SH-SY5Y (cell line): Measurements from ENCODE around the gene CADPS2.

Source experiments
- GATA2 ChIP-seq: IDR thresholded peaks from 2 replicates; pipeline ENCODE4 v1.6.1; 2011; ENCODE audit warnings: mild to moderate bottlenecking, low read depth, low read length
- GATA3 ChIP-seq: IDR thresholded peaks from 2 replicates; pipeline ENCODE4 v1.6.1; 2011; ENCODE audit warnings: low read depth, mild to moderate bottlenecking, low read length, moderate library complexity

GRCh38 chr7:122691569-122692235, 194.6 kb downstream of the CADPS2 start:
- TF ChIP-seq GATA2 (no peak), GATA3 (no peak)
